Measurements from ENCODE around the gene CLPTM1L.
"Not testable (repeated sequence)": the region's sequence is repeated elsewhere in the genome, so short reads cannot be mapped to it uniquely, and the experiment has no call there.

CLPTM1L gene

DNA sequence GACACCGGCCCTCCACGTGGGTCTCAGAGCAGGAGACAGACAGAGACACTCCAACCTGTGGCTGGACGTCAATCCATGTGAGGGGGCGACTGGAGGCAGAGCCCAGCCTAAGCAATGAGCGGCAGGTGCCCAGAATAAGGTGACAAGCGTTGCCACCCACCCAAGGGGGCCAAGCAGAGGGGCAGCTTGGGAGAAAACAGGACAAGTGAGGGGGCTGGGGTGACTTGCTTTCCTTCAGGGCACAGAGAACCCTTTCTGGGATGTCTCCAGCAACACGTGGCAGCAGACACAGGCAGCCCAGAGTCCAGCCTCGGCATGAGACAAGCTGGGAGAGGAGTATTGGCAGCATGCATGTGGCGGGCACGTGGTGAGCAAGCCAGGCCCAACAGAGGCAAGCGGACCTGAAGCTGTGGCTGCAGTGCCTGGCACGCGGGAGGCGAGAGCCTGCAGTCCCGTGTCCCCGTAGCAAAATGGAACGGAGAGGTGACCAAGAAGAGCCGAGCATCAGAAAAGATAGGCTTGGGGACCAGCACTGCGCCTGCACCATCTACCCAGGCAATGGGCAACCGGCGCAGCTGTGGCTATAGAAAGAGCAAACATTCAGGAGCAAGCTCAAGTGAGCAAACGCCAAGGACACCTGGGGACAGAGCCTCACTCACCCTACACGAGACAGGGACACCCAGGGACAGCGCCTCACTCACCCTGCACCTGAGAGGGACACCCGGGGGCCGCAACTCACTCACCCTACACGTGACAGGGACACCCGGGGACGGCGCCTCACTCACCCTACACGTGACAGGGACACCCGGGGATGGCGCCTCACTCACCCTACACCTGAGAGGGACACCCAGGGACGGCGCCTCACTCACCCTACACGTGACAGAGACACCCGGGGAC lies 56.2 kb downstream of the CLPTM1L start:
- no peak for DNase-seq

DNA sequence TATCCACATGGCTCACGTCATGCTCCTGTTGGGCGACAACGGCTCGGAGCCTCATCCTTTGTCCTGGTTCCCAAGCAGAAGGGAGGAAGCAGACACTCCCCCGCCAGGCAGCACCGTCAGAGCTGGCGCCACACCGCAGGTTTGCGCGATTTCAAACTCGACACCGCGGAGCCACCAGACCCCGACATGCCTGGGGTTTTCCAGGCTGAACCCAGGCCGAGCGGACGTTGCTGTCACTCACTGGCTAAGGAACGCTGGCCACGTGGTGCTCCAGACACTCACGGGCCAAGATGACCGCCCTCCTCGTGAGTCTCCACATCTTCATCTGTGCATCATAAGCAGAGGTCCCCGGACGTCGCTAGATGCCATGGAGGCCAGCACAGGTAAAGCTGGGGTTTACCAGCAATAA lies 59.0 kb downstream of the CLPTM1L start:
- DNase-seq: no peak

DNA sequence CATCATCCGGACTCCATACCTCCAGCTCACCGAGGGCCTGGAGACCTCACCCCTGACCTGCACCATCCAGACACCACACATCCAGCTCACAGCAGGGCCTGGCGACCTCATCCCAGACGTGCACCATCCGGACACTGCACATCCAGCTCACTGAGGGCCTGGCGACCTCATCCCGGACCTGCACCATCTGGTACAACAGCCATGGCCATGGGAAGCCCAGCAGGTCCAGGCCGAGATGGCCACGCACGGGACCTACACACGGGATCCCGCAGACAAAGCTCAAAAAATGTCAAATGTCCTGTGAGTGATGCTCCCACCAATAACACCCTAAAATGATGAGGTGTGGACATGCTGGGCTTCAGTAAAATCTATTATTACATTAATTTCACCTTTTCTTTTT lies 59.8 kb downstream of the CLPTM1L start:
- no peak for DNase-seq

DNA sequence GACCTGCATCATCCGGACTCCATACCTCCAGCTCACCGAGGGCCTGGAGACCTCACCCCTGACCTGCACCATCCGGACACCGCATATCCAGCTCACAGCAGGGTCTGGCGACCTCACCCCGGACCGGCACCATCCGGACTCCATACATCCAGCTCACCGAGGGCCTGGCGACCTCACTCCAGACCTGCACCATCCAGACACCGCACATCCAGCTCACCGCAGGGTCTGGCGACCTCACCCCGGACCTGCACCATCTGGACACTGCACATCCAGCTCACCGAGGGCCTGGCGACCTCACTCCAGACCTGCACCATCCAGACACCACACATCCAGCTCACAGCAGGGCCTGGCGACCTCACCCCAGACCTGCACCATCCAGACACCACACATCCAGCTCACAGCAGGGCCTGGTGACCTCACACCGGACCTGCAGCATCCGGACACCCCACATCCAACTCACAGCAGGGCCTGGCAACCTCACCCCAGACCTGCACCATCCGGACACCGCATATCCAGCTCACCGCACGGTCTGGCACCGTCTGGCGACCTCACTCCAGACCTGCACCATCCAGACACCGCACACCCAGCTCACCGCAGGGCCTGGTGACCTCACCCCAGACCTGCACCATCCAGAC lies 60.4 kb downstream of the CLPTM1L start:
- not testable (repeated sequence) for DNase-seq

DNA sequence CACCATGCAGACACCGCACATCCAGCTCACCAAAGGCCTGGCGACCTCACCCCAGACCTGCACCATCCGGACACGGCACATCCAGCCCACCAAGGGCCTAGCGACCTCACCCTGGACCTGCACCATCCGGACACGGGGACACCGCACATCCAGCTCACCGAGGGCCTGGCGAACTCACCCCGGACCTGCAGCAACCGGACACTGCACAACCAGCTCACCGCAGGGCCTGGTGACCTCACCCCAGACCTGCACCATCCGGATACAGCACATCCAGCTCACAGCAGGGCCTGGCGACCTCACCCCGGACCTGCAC lies 61.2 kb downstream of the CLPTM1L start:
- DNase-seq: not testable (repeated sequence)

DNA sequence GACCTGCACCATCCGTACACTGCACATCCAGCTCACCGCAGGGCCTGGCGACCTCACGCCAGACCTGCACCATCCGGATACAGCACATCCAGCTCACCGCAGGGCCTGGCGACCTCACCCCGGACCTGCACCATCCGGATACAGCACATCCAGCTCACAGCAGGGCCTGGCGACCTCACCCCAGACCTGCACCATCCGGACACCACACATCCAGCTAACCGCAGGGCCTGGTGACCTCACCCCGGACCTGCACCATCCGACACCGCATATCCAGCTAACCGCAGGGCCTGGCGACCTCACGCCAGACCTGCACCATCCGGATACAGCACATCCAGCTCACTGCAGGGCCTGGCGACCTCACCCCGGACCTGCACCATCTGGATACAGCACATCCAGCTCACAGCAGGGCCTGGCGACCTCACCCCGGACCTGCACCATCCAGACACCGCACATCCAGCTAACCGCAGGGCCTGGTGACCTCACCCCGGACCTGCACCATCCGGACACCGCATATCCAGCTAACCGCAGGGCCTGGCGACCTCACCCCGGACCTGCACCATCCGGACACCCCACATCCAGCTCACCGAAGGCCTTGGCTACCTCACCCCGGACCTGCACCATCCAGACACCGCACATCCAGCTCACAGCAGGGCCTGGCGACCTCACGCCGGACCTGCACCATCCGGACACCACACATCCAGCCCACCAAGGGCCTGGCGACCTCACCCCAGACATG lies 61.7 kb downstream of the CLPTM1L start:
- DNase-seq: not testable (repeated sequence)

DNA sequence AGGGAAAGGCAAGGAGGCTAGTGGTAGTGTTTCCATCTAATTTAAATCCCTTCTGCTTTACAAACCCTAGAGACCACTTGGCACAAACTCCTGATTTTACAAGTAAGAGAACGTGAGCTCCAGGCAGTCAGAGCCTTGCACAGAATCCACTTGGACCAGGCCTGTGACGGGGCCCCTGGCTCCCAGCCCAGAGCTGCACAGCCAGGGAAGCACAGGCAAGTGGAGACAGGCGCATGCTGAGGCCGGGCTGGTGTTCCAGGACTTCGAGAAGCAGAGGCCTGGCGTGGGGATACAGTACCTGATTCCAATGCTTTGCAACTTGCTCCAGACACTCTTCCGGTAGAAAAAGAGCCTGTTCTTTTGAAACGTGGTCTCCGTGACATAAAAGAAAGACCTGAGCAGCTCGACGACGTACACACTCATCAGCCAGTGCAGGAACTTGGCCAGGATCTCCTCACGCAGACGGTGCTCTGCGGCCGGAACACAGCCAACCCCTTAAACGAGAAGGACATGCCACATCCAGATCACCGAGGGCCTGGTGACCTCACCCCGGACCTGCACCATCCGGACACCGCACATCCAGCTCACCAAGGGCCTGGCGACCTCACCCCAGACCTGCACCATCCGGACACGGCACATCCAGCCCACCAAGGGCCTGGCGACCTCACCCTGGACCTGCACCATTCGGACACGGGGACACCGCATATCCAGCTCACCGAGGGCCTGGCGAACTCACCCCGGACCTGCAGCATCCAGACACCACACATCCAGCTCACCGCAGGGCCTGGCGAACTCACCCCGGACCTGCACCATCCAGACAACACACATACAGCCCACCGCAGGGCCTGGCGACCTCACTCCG lies 62.5 kb downstream of the CLPTM1L start:
- DNase-seq: no peak

DNA sequence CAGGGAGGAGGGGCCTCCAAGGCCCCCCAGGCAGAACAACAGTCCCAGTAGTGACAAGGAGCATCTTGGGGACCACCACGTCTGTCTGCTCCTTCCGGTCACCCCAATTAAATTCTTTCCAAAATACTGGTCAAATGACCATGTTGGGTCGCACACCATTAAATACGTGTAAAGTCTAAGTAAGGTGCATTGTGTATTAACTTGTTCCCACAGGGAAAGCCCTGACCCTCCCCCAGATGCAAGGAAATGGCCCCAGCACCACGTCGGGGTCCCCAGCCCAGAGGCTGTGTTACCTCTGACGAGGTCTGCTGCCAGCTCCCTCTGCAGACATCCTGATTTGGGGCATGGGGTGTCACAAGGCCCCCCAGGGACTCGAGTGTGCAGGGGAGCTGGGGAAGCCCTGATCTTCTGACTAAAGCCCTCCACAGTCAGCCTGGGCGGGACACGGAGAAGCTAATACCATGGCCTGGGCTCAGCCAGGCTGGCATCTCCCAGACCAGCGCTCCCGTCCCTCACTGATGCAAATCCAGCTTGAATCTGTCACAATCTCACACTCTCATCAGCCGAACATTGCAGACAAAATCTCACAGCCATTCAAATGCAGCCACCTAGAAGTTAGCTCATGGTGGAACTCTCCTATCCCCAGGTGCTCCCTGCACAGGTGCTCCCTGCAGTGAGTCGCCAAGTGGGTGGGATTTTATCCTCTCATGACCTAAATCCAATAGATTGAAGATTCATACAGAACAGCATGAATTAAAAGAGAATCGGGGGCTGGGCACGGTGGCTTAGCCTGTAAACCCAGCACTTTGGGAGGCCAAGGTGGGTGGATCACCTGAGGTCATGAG lies 63.6 kb downstream of the CLPTM1L start:
- DNase-seq: no peak

DNA sequence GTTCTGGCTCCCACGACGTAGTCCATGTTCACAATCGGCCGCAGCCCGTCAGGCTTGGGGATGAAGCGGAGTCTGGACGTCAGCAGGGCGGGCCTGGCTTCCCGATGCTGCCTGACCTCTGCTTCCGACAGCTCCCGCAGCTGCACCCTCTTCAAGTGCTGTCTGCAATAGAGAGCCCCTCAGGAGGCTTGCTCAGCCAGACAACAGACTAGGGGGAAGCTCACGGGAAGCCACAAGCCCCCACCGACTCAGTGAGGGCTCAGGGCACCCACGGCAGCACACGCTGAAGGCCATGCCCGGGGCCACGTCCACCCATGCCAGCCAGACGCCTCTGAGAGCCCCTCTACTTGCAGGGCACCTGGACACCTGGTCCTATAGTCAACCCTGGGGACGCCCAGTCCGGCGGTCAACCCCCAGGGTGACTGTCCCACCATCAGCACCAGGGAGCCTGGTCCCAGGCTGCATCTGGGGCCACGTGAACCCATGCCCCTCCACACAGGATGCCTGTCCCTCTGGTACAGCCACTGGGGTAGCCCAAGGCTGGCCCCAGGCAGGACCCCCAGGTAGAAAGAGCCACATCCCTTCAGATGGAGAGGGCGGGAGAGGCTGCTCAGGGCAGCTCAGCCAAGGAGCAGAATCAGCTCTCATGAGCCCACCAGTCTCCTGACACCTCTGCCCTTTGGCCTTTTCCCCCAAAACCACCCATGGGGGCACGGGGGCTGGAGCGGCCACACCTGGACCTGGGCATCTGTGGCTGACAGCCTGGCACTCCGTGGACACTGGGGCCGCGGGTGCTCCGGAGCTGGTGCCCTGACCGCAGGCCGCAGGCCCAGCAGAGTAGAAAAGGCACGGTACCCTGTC lies 64.5 kb downstream of the CLPTM1L start:
- no peak for DNase-seq

DNA sequence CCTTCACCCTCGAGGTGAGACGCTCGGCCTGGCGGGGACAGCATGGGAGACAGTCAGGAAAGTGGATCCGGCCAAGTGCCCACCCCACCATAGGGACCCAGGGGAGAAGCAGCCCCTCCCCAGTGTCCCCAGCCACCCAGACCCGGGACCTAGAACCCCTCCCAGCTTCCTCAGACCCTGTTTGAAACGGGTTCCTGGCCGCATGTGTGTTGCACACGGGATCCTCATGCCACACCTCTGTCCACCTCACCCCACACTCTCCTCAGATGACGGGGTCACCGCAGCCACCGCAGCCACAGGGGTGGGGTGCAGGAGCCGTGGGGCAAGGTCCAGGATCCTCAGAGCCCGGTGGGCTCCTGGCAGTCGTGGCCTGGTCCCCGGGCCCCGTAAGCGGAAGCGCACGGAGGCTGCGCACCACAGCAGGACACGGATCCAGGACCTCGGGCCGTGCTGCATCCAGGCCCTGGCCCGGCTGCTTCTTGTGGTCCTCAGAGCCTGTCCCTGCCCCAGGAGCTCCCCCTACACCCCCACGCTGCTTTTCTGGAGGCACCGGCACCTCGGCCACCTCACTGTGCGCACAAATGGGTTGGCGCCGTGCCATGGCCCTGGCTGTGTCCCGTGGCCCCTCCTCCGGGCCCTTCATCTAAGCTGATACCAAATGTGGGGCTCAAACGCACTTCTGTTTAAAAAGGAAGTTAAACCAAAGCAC lies 65.3 kb downstream of the CLPTM1L start:
- DNase-seq: no peak

DNA sequence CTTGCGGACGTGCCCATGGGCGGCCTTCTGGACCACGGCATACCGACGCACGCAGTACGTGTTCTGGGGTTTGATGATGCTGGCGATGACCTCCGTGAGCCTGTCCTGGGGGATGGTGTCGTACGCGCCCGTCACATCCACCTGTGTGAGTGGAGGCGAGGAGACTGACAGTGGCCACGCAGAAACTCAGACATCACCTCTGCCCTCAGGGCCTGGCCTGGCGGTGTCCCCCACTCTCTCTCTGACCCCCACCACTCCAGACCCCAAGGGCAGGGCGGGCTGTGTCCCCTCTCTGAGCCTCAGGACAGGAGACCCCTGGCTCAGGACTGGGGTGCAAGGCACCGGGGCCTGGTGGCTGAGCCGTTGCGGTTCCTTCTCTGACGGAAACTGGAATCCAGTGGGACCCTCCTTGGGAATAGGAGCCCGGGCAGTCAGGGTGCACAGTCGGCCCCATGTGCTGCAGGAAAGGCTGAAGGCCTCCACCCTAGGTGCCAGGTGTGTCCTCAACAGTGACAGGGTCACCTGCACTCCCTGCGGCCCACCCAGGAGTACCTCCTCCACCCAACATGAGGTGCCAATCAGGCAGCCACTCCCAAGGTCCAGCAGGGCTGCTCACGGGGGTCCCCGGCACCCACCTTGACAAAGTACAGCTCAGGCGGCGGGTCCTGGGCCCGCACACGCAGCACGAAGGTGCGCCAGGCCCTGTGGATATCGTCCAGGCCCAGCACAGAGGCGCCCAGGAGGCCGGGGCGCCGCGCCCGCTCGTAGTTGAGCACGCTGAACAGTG lies 66.0 kb downstream of the CLPTM1L start:
- DNase-seq: no peak

DNA sequence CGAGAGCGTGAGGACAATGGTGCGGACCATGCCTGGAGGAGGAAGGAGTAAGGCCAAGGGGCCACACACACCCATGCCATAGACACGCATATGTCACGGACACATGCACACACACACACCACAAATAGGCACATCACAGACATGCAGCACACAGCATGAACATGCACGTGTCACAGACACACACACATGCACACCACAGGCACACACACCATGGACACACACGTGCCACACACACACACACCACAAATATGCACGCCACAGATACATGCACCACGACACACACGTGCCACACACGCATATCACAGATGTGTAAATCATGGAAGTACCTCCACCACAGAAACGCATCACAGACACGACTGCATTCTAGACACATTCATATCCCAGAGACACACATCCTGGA lies 66.7 kb downstream of the CLPTM1L start:
- DNase-seq: no peak

DNA sequence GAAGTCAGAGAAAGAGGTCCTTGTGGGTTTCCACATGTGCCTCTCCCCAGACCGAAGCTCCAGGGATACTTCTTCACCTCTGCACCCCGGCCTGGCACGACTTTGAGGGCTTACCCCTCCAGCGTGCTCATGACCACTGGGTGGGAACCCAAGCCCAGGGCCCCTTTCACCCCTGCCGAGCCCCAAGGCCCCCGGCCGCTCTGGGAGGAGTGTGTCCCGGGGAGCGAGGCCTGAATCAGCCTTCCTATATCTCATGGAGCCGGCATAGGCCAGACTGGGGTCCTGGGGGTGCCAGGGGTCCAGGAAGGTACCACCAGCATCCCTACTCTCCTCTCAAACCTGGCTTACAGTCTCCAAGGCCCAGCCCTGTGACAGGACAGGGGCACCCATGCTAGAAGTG lies 67.1 kb downstream of the CLPTM1L start:
- DNase-seq: no peak

DNA sequence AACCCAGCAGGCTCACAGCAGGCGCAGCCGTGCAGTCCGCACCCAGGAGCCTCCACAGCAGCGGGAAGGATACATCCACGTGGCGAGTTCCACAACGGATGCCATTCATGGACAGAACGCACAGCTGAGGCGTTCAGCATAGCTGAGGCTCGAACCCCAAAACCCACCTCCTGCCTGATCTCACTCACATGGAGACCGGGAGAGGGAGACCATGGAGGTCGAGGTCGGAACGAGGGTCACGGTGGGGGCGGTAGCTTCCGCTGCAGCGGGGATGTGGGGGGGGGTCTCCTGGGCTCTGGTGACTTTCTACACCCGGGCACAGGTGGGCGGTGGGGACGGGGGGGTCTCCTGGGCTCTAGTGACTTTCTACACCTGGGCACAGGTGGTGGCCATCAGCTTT lies 67.6 kb downstream of the CLPTM1L start:
- DNase-seq: no peak

DNA sequence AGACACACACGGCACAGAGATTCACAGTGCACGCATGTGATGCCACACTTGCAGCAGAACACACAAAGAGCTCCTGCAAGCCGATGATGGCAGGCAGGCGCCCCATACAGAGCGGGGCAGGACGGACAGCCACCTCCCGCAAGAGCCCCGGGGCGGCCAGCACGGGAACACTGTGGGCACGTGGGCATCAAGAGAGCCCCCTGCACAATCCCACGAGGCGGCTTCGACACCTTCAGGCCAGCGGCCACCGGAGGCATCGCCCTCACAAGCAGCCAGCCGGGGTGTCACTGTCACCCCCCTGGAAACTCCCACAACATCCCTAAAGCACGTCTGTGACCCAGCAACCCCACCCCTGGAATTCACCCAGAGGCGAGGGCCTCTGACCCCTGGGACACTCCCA lies 68.0 kb downstream of the CLPTM1L start:
- no peak for DNase-seq

DNA sequence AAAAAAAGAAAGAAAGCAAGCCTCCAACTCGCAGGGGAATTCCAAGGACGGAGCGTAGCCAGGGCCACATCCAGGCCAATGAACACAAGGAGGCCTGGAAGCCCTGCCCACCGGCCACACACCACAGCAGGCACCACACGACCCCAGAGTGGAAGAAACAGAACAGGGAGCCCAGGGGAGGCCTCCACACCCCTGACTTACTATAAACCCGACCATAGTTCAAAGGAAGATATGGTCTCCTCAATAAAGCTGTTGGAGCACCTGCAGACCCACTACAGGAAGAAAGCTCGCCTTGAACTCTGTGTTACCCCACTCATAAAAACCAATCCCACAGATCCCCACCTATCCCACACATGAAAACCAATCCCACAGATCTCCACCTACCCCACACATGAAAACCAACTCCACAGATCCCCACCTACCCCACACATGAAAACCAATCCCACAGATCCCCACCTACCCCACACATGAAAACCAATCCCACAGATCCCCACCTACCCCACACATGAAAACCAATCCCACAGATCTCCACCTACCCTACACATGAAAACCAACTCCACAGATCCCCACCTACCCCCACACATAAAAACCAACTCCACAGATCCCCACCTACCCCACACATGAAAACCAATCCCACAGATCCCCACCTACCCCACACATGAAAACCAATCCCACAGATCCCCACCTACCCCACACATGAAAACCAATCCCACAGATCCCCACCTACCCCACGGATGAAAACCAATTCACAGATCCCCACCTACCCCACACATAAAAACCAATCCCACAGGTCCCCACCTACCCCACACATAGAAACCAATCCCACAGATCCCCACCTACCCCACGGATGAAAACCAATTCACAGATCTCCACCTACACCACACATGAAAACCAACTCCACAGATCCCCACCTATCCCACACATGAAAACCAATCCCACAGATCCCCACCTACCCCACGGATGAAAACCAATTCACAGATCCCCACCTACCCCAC lies 69.2 kb downstream of the CLPTM1L start:
- DNase-seq: not testable (repeated sequence)

DNA sequence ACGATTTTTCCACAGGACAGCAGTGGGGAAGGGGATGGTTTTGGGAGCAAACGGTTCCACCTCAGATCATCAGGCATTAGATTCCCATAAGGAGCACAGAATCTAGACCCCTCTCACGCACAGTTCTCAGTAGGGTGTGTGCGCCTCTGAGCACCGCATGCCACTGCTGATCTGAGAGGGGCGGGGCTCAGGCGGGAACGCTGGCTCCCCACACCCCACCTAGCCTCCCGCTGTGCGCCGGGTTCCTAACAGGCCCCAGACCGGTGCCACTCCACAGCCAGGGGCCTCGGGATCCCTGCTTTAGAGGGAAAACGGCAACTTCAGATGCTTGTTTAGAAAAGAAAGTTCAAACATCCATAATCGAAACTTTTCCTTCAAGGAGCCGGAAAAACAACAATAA lies 70.4 kb downstream of the CLPTM1L start:
- no peak for DNase-seq

DNA sequence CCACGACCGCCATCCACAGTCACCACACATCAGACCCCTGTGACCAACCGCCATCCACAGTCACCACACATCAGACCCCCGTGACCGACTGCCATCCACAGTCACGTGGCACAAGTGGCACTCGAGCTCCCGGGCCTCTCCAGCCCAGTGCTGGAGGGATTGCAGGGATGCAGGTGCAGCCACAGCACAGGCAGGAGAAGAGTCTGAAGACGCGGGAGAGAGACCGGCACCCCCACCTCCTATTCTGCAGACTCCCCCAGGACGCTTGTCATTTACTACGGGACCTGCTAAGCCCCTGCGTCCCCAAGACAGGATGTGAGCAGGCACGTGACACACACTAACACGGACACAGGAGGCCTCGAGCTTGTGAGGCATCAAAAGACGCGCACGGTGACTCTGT lies 71.2 kb downstream of the CLPTM1L start:
- DNase-seq: no peak

Data from DMS153 (cell line).